SK-N-SH (cell line): Measurements from ENCODE around the gene LRMDA. TPM values are rescaled to one million over a fixed set of nuclear protein-coding genes. Genes with fewer than 3 reads are reported as not detected.

Source experiments
- CTCF ChIA-PET: fragments of 300-600, 350-600 bp; formaldehyde crosslinking; extraction: SDS; loops from one replicate; lab custom pipeline; 2021; lab: Yijun Ruan, JAX
- POLR2A ChIA-PET: fragments of 350-600 bp; sonication (Branson Sonifier 250); formaldehyde crosslinking; extraction: SDS; loops from one replicate; lab custom pipeline; 2020; ENCODE audit warnings: antibody characterized with exemption, inconsistent platforms; lab: Yijun Ruan, JAX
- DNase-seq: peaks from one replicate; pipeline ENCODE4 v3.0.0; 2012
- H2AFZ ChIP-seq: fragments of 200-600 bp; sonication (generic); 2 replicates; pipeline ENCODE4 v1.8.1; 2016; ENCODE audit warnings: antibody characterized with exemption, mild to moderate bottlenecking, low read depth
- H3F3A ChIP-seq: fragments of 200-600 bp; sonication (generic); replicated peaks from 2 replicates; pipeline ENCODE3; 2016; ENCODE audit warnings: antibody characterized with exemption, mild to moderate bottlenecking; ENCODE audit not compliant: insufficient read depth
- H3K27ac ChIP-seq, 2 experiments: fragments of 200-500 bp in 1 of 2; fragments of 200-600 bp in 1 of 2; sonication (Bioruptor generic) in 1 of 2; sonication (generic), shearing (Covaris generic) in 1 of 2; 2 replicates each; pipeline versions ENCODE4 v1.5.1 to v1.6.1; 2014 to 2016; ENCODE audit warnings: low read depth in 2 of 2, inconsistent platforms in 1 of 2, low read length in 1 of 2, mild to moderate bottlenecking in 1 of 2, mixed read lengths in 1 of 2
- H3K27me3 ChIP-seq: fragments of 200-600 bp; sonication (generic), shearing (Covaris generic); 2 replicates; pipeline ENCODE4 v1.6.1; 2016; ENCODE audit warnings: mixed run types; ENCODE audit not compliant: insufficient read depth
- H3K36me3 ChIP-seq, 2 experiments: fragments of 200-500 bp in 1 of 2; fragments of 200-600 bp in 1 of 2; sonication (Bioruptor generic) in 1 of 2; sonication (generic) in 1 of 2; replicated peaks in 1 of 2; 2 replicates each; pipeline versions ENCODE3 to v1.5.1; 2014 to 2016; ENCODE audit warnings: low read length in 1 of 2, mild to moderate bottlenecking in 1 of 2; ENCODE audit not compliant: insufficient read depth in 2 of 2, control insufficient read depth in 1 of 2
- H3K4me1 ChIP-seq, 2 experiments: fragments of 200-500 bp in 1 of 2; fragments of 200-600 bp in 1 of 2; sonication (Bioruptor generic) in 1 of 2; sonication (generic), shearing (Covaris generic) in 1 of 2; 2 replicates each; pipeline versions ENCODE4 v1.5.1 to v1.6.1; 2014 to 2016; ENCODE audit warnings: low read depth in 1 of 2, low read length in 1 of 2, mixed run types in 1 of 2; ENCODE audit not compliant: insufficient read depth in 2 of 2, control insufficient read depth in 1 of 2
- H3K4me2 ChIP-seq: fragments of 200-600 bp; sonication (generic), shearing (Covaris generic); 2 replicates; pipeline ENCODE4 v1.6.1; 2017; ENCODE audit warnings: mixed run types
- H3K4me3 ChIP-seq, 2 experiments: fragments of 200-500 bp in 1 of 2; fragments of 200-600 bp in 1 of 2; sonication (Bioruptor generic) in 1 of 2; sonication (generic), shearing (Covaris generic) in 1 of 2; 2 replicates each; pipeline versions ENCODE4 v1.5.1 to v1.8.1; 2014 to 2016; ENCODE audit warnings: low read depth in 2 of 2, inconsistent platforms in 1 of 2, low read length in 1 of 2, mild to moderate bottlenecking in 1 of 2, mixed read lengths in 1 of 2, moderate library complexity in 1 of 2
- H3K79me2 ChIP-seq: fragments of 200-600 bp; sonication (generic); 2 replicates; pipeline ENCODE4 v1.8.1; 2017; ENCODE audit warnings: mild to moderate bottlenecking; ENCODE audit not compliant: insufficient read depth
- H3K9ac ChIP-seq: fragments of 200-600 bp; sonication (generic); 2 replicates; pipeline ENCODE4 v1.6.1; 2017; ENCODE audit warnings: mixed run types
- H3K9me2 ChIP-seq: fragments of 200-600 bp; sonication (generic); 2 replicates; pipeline ENCODE4 v1.6.1; 2017; ENCODE audit warnings: mixed run types
- H3K9me3 ChIP-seq: fragments of 200-600 bp; sonication (generic); 2 replicates; pipeline ENCODE4 v1.6.1; 2017; ENCODE audit warnings: mixed run types, mild to moderate bottlenecking, moderate library complexity
- H4K20me1 ChIP-seq: fragments of 200-600 bp; sonication (generic); 2 replicates; pipeline ENCODE4 v1.6.1; 2017; ENCODE audit warnings: mild to moderate bottlenecking, mixed run types; ENCODE audit not compliant: insufficient read depth
- FOSL2 ChIP-seq: IDR thresholded peaks from 2 replicates; pipeline ENCODE4 v1.4.0; 2012; ENCODE audit warnings: low read depth, mild to moderate bottlenecking, moderate library complexity, borderline replicate concordance
- FOXJ3 ChIP-seq: sonication (generic); formaldehyde crosslinking; IDR thresholded peaks from 2 replicates; pipeline ENCODE4 v1.5.1; 2020; ENCODE audit warnings: mild to moderate bottlenecking, missing genetic modification reagents
- FOXM1 ChIP-seq: IDR thresholded peaks from 2 replicates; pipeline ENCODE4 v1.4.0; 2012; ENCODE audit warnings: low read depth, mild to moderate bottlenecking
- MXI1 ChIP-seq: IDR thresholded peaks from 2 replicates; pipeline ENCODE4 v1.6.1; 2012; ENCODE audit warnings: mild to moderate bottlenecking, low read depth, low read length, improper control_type of control experiment
- POLR2AphosphoS5 ChIP-seq: IDR thresholded peaks from 2 replicates; pipeline ENCODE4 v1.6.1; 2012; ENCODE audit warnings: low read depth, low read length
- TEAD4 ChIP-seq: IDR thresholded peaks from 2 replicates; pipeline ENCODE4 v1.4.0; 2012; ENCODE audit warnings: mild to moderate bottlenecking, borderline replicate concordance; ENCODE audit not compliant: insufficient read depth
- whole genome bisulfite sequencing: methylation state at CpG from one replicate; pipeline ENCODE4 v1.1.6; 2017; ENCODE audit warnings: low lambda C conversion rate; 5-methylcytosine and 5-hydroxymethylcytosine counted together
- polyA plus RNA-seq, 3 experiments: library from polyadenylated mRNA; depleted of rRNA; stranded (reverse); fragments of >200 nt; gene quantifications; 2 replicates each; pipeline ENCODE4 v1.2.3, GENCODE V29; 2012
- TF ChIP-seq, protein P1 (sequence below): fragments of 150-350 bp; IDR thresholded peaks from 2 replicates; pipeline ENCODE4 v1.6.1; 2017; ENCODE audit warnings: antibody characterized with exemption, low read length, low read depth, borderline replicate concordance
- TF ChIP-seq, protein P2 (sequence below): IDR thresholded peaks from 2 replicates; pipeline ENCODE4 v1.4.0; 2012; ENCODE audit warnings: low read depth, borderline replicate concordance
- TF ChIP-seq, protein P3 (sequence below): fragments of 200-600 bp; sonication (generic); IDR thresholded peaks from 2 replicates; pipeline ENCODE4 v1.6.1; 2017; ENCODE audit warnings: antibody characterized with exemption, mild to moderate bottlenecking, moderate library complexity

Gene LRMDA
- polyA plus RNA-seq, 1 of the 3 experiments (the other 2 are of a cell fraction), result 0.95 TPM

DNA sequence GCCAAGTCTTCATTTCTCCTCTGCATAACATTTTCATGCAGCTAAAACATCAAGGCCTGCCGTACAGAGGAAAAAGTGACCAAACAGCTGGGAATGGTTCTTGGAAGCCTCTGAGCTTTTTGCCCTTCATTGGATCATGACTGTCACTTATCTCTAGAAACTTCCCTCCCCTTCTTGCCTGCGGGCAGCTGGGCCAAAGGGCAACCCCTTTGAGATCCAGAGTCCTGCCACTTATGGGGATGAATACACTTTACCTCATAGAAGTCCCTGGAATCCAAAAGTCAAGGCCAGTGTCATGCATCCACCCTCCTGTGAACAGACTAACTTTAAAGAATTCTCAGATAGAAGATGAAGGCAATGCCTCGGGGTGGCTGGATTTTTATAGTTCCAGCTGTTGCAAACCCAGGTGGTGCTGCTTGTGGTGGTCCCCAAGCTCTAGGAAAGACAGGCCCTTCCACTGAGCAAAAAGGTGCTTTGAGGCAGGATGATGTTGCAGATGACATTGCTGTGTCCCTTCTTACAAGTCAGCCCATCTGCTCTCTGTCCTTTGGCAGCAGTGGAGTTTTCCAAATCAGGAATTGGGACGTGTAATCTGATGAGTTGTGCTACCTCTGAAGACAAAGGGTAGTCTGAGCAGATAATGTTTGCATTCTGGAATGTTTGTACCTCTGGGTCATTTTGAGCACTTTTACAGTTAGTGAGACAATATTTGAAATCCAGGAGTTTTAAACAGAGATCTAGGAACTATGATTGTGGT lies 64.2 kb downstream of the LRMDA start:
- ChIA-PET POLR2A (no interaction called here), CTCF (interaction anchor here (0.7 to 1.2 kb wide), 2 partner anchors 13 to 481 kb away, joined by 3 read pairs; no protein-coding TSS in a partner anchor)
- TF ChIP-seq, protein P1, sequence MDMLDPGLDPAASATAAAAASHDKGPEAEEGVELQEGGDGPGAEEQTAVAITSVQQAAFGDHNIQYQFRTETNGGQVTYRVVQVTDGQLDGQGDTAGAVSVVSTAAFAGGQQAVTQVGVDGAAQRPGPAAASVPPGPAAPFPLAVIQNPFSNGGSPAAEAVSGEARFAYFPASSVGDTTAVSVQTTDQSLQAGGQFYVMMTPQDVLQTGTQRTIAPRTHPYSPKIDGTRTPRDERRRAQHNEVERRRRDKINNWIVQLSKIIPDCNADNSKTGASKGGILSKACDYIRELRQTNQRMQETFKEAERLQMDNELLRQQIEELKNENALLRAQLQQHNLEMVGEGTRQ, result no peak
- TF ChIP-seq FOXM1 (no peak), FOSL2 (no peak), TEAD4 (no peak), POLR2AphosphoS5 (no peak), FOXJ3 (no peak)
- TF ChIP-seq, protein P2, sequence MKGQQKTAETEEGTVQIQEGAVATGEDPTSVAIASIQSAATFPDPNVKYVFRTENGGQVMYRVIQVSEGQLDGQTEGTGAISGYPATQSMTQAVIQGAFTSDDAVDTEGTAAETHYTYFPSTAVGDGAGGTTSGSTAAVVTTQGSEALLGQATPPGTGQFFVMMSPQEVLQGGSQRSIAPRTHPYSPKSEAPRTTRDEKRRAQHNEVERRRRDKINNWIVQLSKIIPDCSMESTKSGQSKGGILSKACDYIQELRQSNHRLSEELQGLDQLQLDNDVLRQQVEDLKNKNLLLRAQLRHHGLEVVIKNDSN, result no peak
- Histone ChIP-seq H3K36me3 (no peaks in the 10 kb centered on the region), H3K4me2 (no peak overlapping the region), H3F3A (no peaks in the 10 kb centered on the region), H3K9me3 (no peaks in the 10 kb centered on the region), H2AFZ (no peak overlapping the region), H3K4me1 (no peaks in the 10 kb centered on the region; a peak in 1 of 4 replicates), H3K79me2 (no peaks in the 10 kb centered on the region), H3K27me3 (no peaks in the 10 kb centered on the region), H3K4me3 (no peak overlapping the region), H4K20me1 (no peaks in the 10 kb centered on the region), H3K9me2 (no peaks in the 10 kb centered on the region), H3K9ac (no peak overlapping the region), H3K27ac (no peak overlapping the region)
- no peak for DNase-seq
- WGBS, result 54% methylated on average over 3 of the region's 4 CpGs

DNA sequence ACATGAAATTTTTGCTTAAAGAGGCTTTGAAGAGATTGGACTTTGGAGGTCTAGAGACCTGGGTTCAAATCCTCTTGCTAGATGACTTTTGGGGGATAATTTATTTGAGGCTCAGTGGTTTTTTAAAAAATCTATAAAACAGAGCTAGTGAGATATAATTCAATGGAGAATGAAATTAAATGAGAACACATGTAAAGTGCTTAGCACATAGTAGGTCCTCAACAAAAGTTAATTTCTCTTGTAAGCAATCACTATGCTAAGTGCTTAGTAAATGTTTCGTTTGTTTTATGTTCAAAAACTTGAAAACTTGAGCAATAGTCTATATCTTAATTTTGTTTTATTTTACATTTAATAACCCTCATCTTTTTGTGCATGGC lies 64.8 kb downstream of the LRMDA start:
- ChIA-PET CTCF (no interaction called here), POLR2A (no interaction called here)
- no peak overlapping the region for H2AFZ ChIP-seq
- H3K9me3 ChIP-seq, result no peaks in the 10 kb centered on the region
- H4K20me1 ChIP-seq, result no peaks in the 10 kb centered on the region
- no peaks in the 10 kb centered on the region for H3K27me3 ChIP-seq
- H3K9ac ChIP-seq, result no peak overlapping the region
- no peaks in the 10 kb centered on the region for H3K79me2 ChIP-seq
- TF ChIP-seq MXI1, result no peak
- TF ChIP-seq, protein P3, sequence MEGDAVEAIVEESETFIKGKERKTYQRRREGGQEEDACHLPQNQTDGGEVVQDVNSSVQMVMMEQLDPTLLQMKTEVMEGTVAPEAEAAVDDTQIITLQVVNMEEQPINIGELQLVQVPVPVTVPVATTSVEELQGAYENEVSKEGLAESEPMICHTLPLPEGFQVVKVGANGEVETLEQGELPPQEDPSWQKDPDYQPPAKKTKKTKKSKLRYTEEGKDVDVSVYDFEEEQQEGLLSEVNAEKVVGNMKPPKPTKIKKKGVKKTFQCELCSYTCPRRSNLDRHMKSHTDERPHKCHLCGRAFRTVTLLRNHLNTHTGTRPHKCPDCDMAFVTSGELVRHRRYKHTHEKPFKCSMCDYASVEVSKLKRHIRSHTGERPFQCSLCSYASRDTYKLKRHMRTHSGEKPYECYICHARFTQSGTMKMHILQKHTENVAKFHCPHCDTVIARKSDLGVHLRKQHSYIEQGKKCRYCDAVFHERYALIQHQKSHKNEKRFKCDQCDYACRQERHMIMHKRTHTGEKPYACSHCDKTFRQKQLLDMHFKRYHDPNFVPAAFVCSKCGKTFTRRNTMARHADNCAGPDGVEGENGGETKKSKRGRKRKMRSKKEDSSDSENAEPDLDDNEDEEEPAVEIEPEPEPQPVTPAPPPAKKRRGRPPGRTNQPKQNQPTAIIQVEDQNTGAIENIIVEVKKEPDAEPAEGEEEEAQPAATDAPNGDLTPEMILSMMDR, result no peak
- H3K4me3 ChIP-seq, result no peak overlapping the region
- H3K4me1 ChIP-seq, result no peaks in the 10 kb centered on the region; a peak in 1 of 4 replicates
- 49% methylated on average over 1 of the region's 1 CpG for WGBS
- no peak for DNase-seq
- H3K4me2 ChIP-seq, result no peak overlapping the region
- H3F3A ChIP-seq, result no peaks in the 10 kb centered on the region
- H3K36me3 ChIP-seq, result no peaks in the 10 kb centered on the region
- H3K27ac ChIP-seq, result no peak overlapping the region
- no peaks in the 10 kb centered on the region for H3K9me2 ChIP-seq
